Psoas muscle (tissue), 8 donors: Measurements from ENCODE around the gene ZNF429. TPM values are rescaled to one million over a fixed set of nuclear protein-coding genes. Genes with fewer than 3 reads are reported as not detected.
A peak's percentile ranks its signal among the peaks of the same experiment; 100 is the strongest.

ENCODE experiments used
- ATAC-seq, 4 donors: fragments of 200-7000 bp; cut with Tn5 transposase; one replicate each; pipeline ENCODE4 v1.9.1; 2020; ENCODE audit warnings: moderate library complexity in 3 of 4, mild to moderate bottlenecking in 2 of 4
- DNase-seq, 2 donors: peaks; one replicate each; pipeline ENCODE4 v3.0.0-alpha.2; 2020
- H3K27ac ChIP-seq: fragments of 200-600 bp; one replicate; pipeline ENCODE4 v1.8.0; 2022
- H3K27me3 ChIP-seq, 3 donors: fragments of 200-600 bp in 1 of 3; one replicate each; pipeline versions ENCODE4 v1.6.1 to v1.8.0; 2013 to 2022; ENCODE audit warnings: low read length in 2 of 3, mild to moderate bottlenecking in 2 of 3, moderate library complexity in 1 of 3; ENCODE audit not compliant: insufficient read depth in 3 of 3
- H3K36me3 ChIP-seq, 2 donors: fragments of 200-600 bp in 1 of 2; one replicate each; pipeline versions ENCODE4 v1.6.1 to v1.8.0; 2013 to 2022; ENCODE audit warnings: low read depth in 1 of 2, mild to moderate bottlenecking in 1 of 2, moderate library complexity in 1 of 2; ENCODE audit not compliant: insufficient read depth in 1 of 2
- H3K4me1 ChIP-seq: fragments of 200-600 bp; one replicate; pipeline ENCODE4 v1.8.0; 2022
- H3K4me3 ChIP-seq: fragments of 200-600 bp; one replicate; pipeline ENCODE4 v1.8.0; 2022; ENCODE audit warnings: mild to moderate bottlenecking
- H3K9me3 ChIP-seq: fragments of 200-600 bp; one replicate; pipeline ENCODE4 v1.8.0; 2022
- CTCF ChIP-seq: fragments of 200-600 bp; IDR thresholded peaks from one replicate; pipeline ENCODE4 v1.8.0; 2022; ENCODE audit warnings: antibody characterized with exemption
- WGBS, 3 donors: extraction: QIAGEN DNeasy Blood & Tissue Kit; methylation state at CpG; one replicate each; pipeline versions ENCODE4 v1.1.6 to v1.1.7; 2013; 5-methylcytosine and 5-hydroxymethylcytosine counted together
- intact Hi-C, 2 donors: fragments of 100-400 bp; cut with DNase I; formaldehyde crosslinking; loops; one replicate each; pipeline versions ENCODE4 v1.11.0 to v1.14.2; 2022
- polyA plus RNA-seq, 3 donors: library from polyadenylated mRNA; stranded (reverse); fragments of 200-250 nt; gene quantifications; one replicate each; pipeline ENCODE4 v1.2.3, GENCODE V29; 2013
- total RNA-seq, 4 donors: library from RNA; stranded (reverse); fragmentation: NEBNext Ultra II Directional in 2 of 4; extraction: Animal tissue kit (Norgen Biotek cat#: 25700) in 2 of 4; gene quantifications; one replicate each; pipeline versions ENCODE4 v1.2.1 to v1.2.4, GENCODE V29; 2021 to 2023
- donor health status: healthy with polysubstance abuse.
- donor health status: DM: no; HTN: no; CAD: no; lungs with moderate emphysema.
- donor health status: Bipolar disorder and iron deficiency.
- donor health status: healthy.
- donor health status: DM: yes; HTN: yes; CAD: no.
- donor health status: DM: no; HTN: no; CAD: no.
- donor health status: DM: no; HTN: no; CAD: no.
- donor health status: DM: yes; HTN: yes; CAD: no.

ZNF429 gene
- total and polyA plus RNA-seq, 7 donors: 3.5 to 11.3 (median 7.1) TPM

DNA sequence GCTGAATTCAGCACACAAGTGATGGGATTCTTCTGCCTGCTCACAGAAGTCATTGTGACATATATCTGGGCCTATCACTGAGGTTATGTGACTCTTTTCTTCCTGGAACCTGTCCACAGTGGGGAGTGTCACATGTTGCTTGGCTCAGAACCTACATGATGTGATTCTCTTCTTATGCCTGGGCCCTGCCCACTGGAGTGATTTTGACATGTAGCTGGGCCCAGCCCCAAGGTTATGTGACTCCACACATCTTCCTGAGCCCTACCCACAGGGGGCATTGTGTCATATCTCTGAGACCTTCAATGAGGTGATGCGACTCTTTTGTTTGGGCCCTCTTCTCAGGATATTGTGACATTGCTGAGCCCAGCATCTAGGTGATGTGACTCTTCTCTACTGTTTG, 17.4 kb upstream of the ZNF429 start:
- no peak for TF ChIP-seq CTCF

GRCh38 chr19:21491146-21491545, 14.3 kb upstream of the ZNF429 start:
- no peak for TF ChIP-seq CTCF
- H3K9me3 ChIP-seq: no peaks in the 10 kb centered on the region
- no peak overlapping the region for H3K4me3 ChIP-seq
- intact Hi-C loops: no loop called here
- WGBS, 3 donors: 72 to 74% (median 72%) methylated on average over 4 of the region's 4 CpGs
- no peaks in the 10 kb centered on the region for H3K36me3 ChIP-seq
- no peak overlapping the region for H3K27ac ChIP-seq
- no peaks in the 10 kb centered on the region for H3K4me1 ChIP-seq
- ATAC-seq: peak in 3 of 4 donors; percentile 29 to 49 (median 32)
- DNase-seq: no peak
- H3K27me3 ChIP-seq: no peaks in the 10 kb centered on the region

More for the DNA sequence above, 17.4 kb upstream of the ZNF429 start:
- Histone ChIP-seq H3K9me3 (peaks cover 4% of the 10 kb centered on the region), H3K36me3 (no peaks in the 10 kb centered on the region), H3K4me3 (no peak overlapping the region), H3K27me3 (no peaks in the 10 kb centered on the region), H3K4me1 (no peaks in the 10 kb centered on the region), H3K27ac (no peak overlapping the region)
- DNase-seq: no peak
- ATAC-seq: no peak
- WGBS, 3 donors: 93 to 100% (median 96%) methylated on average over 1 of the region's 1 CpG
- intact Hi-C loops: loop anchor here in 1 of 2 donors (10.0 kb wide), 1 partner anchor 283 kb away; no protein-coding TSS in a partner anchor

DNA sequence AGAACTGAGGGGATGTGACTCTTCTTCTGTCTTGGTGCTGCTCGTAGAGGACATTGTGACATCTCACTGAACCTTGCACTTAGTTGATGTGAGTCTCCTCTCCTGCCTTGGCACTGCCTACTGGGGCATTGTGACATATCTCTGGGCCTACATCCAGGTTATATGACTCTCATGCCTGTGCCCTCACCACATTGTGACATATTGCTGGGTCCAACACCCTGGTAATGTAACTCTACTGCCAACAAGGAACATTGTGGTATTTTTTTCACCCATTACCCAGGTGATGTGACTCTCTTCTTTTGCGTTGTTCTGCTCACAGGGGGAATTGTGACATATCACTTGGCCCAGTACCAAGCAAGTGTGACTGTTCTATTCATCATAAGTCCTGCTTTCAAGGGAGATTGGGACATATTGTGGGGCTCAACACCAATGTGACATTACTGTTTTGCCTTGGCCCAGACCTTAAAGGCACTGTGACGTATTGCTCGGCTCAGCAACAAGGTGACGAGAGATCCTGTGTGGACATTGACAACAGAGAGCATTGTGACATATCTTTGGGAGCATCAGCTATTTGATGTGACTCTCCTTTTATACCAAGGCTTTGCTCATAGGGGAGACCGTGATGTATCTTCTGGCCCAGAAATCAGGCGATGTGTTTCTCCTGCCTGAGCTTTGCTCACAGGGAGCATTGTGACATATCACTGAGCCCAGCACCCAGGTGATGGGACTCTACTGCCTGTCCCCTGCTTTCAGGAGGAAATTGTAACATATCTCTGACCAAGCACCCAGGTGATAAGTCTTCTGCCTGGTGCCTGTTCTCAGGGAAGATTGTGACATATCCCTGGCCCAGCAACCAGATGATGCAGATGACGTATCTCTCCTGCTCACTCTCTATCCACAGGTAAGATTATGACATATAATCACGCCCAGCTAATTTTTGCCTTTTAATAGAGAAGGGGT, 12.2 kb upstream of the ZNF429 start:
- ATAC-seq: peak; percentile 80 to 86 (median 82)
- no peak for DNase-seq
- H3K36me3 ChIP-seq: no peaks in the 10 kb centered on the region
- H3K9me3 ChIP-seq: no peaks in the 10 kb centered on the region
- no peak for TF ChIP-seq CTCF
- peak overlapping the region; percentile 41 for H3K27ac ChIP-seq
- H3K27me3 ChIP-seq: no peaks in the 10 kb centered on the region
- intact Hi-C loops: no loop called here
- H3K4me3 ChIP-seq: no peak overlapping the region
- WGBS, 3 donors: 79 to 88% (median 87%) methylated on average over 9 of the region's 9 CpGs
- no peaks in the 10 kb centered on the region for H3K4me1 ChIP-seq

DNA sequence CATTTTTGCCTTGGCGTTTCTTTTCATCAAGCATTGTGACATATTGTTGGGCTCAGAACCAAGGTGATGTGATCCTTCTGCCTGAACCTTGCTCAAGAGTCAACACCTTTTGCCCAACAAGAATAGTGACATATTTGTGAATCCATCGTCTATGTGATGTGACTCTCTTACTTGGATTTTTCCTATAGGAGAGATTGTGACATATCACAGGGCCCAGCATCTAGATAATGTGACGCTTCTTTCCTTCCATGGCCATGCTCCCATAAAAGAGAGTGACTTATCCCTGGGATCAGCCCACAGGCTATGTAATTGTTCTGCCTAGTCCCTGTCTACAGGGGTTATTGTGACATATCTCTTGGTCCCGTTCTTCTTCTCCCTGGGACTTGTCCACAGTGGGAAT, 8.5 kb upstream of the ZNF429 start:
- Histone ChIP-seq H3K27ac (no peak overlapping the region), H3K36me3 (no peaks in the 10 kb centered on the region), H3K9me3 (no peaks in the 10 kb centered on the region), H3K4me3 (no peak overlapping the region), H3K4me1 (no peaks in the 10 kb centered on the region), H3K27me3 (no peaks in the 10 kb centered on the region)
- TF ChIP-seq CTCF: no peak
- WGBS, 3 donors: 92 to 98% (median 94%) methylated on average over 4 of the region's 4 CpGs
- ATAC-seq (no peak), DNase-seq (no peak)
- intact Hi-C loops: no loop called here
